K562 (cell line): ENCODE results near the gene PRKCB. TPM values are rescaled to one million over a fixed set of nuclear protein-coding genes. Genes with fewer than 3 reads are reported as not detected.

ENCODE experiments used
- ATAC-seq: fragments of 200-7000 bp; cut with Tn5 transposase; 3 replicates; pipeline ENCODE4 v1.9.1; 2020; ENCODE audit warnings: moderate library complexity
- BruUV-seq: library from RNA; stranded (reverse); fragments of 400-500 nt; replicated peaks from 2 replicates; lab custom pipeline; 2021; lab: Mats Ljungman, UMichigan
- CTCF ChIA-PET: fragments of 300-600 bp; formaldehyde crosslinking; extraction: SDS; loops from one replicate; lab custom pipeline; 2021; ENCODE audit warnings: low intra/inter-chr PET ratio; lab: Yijun Ruan, JAX
- POLR2A ChIA-PET: fragments of 300-600, 350-650 bp; sonication (Branson Sonifier 250); formaldehyde crosslinking; extraction: SDS; loops from one replicate; lab custom pipeline; 2021; ENCODE audit warnings: antibody characterized with exemption, inconsistent platforms; lab: Yijun Ruan, JAX
- DNase-seq, 4 experiments: peaks; one replicate each; pipeline versions ENCODE4 v3.0.0 to v3.0.0-alpha.2; 2011 to 2018; ENCODE audit warnings: low spot score in 3 of 4, mixed read lengths in 3 of 4; ENCODE audit errors: extremely low read depth in 1 of 4
- FAIRE-seq: peaks from 2 replicates; lab custom pipeline; 2011; peaks lifted over from hg19 to GRCh38; lab: Jason Lieb, UNC
- H2AFZ ChIP-seq: 2 replicates; pipeline ENCODE4 v1.6.0; 2011; ENCODE audit warnings: low read depth, low read length, control low read depth, inconsistent platforms
- H3K27ac ChIP-seq: fragments of 200-600 bp; 3 replicates; pipeline ENCODE4 v1.8.0; 2011; ENCODE audit warnings: low read depth, mild to moderate bottlenecking, control low read depth, inconsistent platforms, low read length, moderate library complexity, mixed read lengths; ENCODE audit errors: extremely low read depth
- H3K27me3 ChIP-seq, 2 experiments: fragments of 300-600 bp in 1 of 2; 2 replicates in 1 of 2; 3 replicates in 1 of 2; pipeline versions ENCODE4 v1.6.0 to v1.8.0; 2011; ENCODE audit warnings: inconsistent platforms in 2 of 2, low read length in 2 of 2, mild to moderate bottlenecking in 1 of 2, mixed read lengths in 1 of 2, moderate library complexity in 1 of 2; ENCODE audit not compliant: control insufficient read depth in 2 of 2, insufficient read depth in 2 of 2
- H3K36me3 ChIP-seq: fragments of 300-600 bp; 3 replicates; pipeline ENCODE4 v1.8.0; 2011; ENCODE audit warnings: mild to moderate bottlenecking, low read length, inconsistent platforms; ENCODE audit not compliant: control insufficient read depth, insufficient read depth
- H3K4me1 ChIP-seq, 2 experiments: fragments of 200-600 bp in 1 of 2; replicated peaks in 1 of 2; 2 replicates in 1 of 2; 3 replicates in 1 of 2; pipeline versions ENCODE4 v1.5.1 to v1.8.0; 2011; ENCODE audit warnings: inconsistent platforms in 2 of 2, low read length in 2 of 2, mild to moderate bottlenecking in 1 of 2, mixed read lengths in 1 of 2, moderate library complexity in 1 of 2; ENCODE audit not compliant: control insufficient read depth in 2 of 2, insufficient read depth in 2 of 2
- H3K4me2 ChIP-seq: 2 replicates; pipeline ENCODE4 v1.6.1; 2011; ENCODE audit warnings: low read length, control low read depth, inconsistent platforms, mixed read lengths; ENCODE audit not compliant: insufficient read depth
- H3K4me3 ChIP-seq: fragments of 200-600 bp; sonication (generic), shearing (Covaris generic); 2 replicates; pipeline ENCODE4 v1.5.1; 2016; ENCODE audit warnings: control low read depth, inconsistent platforms
- H3K79me2 ChIP-seq: fragments of 200-600 bp; 3 replicates; pipeline ENCODE4 v1.8.0; 2011; ENCODE audit warnings: low read length, inconsistent platforms; ENCODE audit not compliant: control insufficient read depth, insufficient read depth
- H3K9ac ChIP-seq, 2 experiments: 2 replicates each; pipeline versions ENCODE4 v1.6.0 to v1.6.1; 2011; ENCODE audit warnings: low read depth in 2 of 2, low read length in 2 of 2, control low read depth in 1 of 2, inconsistent platforms in 1 of 2, mild to moderate bottlenecking in 1 of 2, mixed read lengths in 1 of 2; ENCODE audit not compliant: insufficient read depth in 1 of 2
- H3K9me1 ChIP-seq: one replicate; pipeline ENCODE4 v1.6.0; 2011; ENCODE audit warnings: inconsistent platforms, mild to moderate bottlenecking, low read length, moderate library complexity; ENCODE audit not compliant: control insufficient read depth, insufficient read depth
- H3K9me3 ChIP-seq: replicated peaks from 2 replicates; pipeline ENCODE4 v1.5.1; 2011; ENCODE audit warnings: low read depth, low read length, inconsistent platforms; ENCODE audit not compliant: control insufficient read depth, insufficient read depth
- H4K20me1 ChIP-seq: replicated peaks from 2 replicates; pipeline ENCODE4 v1.6.1; 2011; ENCODE audit warnings: low read length, inconsistent platforms, mixed read lengths; ENCODE audit not compliant: control insufficient read depth, insufficient read depth
- E2F4 ChIP-seq: sonication (generic); formaldehyde crosslinking; IDR thresholded peaks from 2 replicates; pipeline ENCODE4 v1.8.0; 2022; ENCODE audit warnings: mild to moderate bottlenecking, low read depth, missing genetic modification reagents
- MCM7 ChIP-seq, 2 experiments: fragments of 450-650 bp; IDR thresholded peaks; 2 replicates each; pipeline ENCODE4 v1.6.1; 2016 to 2018
- PURB ChIP-seq: sonication (generic); formaldehyde crosslinking; IDR thresholded peaks from 2 replicates; pipeline ENCODE4 v1.9.0; 2021; ENCODE audit warnings: low read depth, mild to moderate bottlenecking, missing genetic modification reagents
- STAG1 ChIP-seq: sonication (generic); formaldehyde crosslinking; IDR thresholded peaks from 2 replicates; pipeline ENCODE4 v1.5.0; 2020; ENCODE audit warnings: missing genetic modification reagents, borderline replicate concordance
- TRIM28 ChIP-seq: fragments of 450-650 bp; IDR thresholded peaks from 2 replicates; pipeline ENCODE4 v1.6.1; 2017
- ZBTB40 ChIP-seq, 2 experiments: fragments of 450-650 bp in 1 of 2; sonication (generic) in 1 of 2; formaldehyde crosslinking in 1 of 2; IDR thresholded peaks; 2 replicates each; pipeline versions ENCODE4 v1.7.1 to v1.9.0; 2016 to 2022; ENCODE audit warnings: inconsistent platforms in 1 of 2, mild to moderate bottlenecking in 1 of 2, missing genetic modification reagents in 1 of 2
- ZFPM2 ChIP-seq: fragments of 250-450 bp; sonication (Bioruptor Pico); IDR thresholded peaks from 2 replicates; pipeline ENCODE4 v1.5.1; 2022; ENCODE audit warnings: mild to moderate bottlenecking
- ZNF830 ChIP-seq: fragments of 250-450 bp; sonication (Bioruptor Pico); IDR thresholded peaks from 2 replicates; pipeline ENCODE4 v1.5.0; 2021; ENCODE audit warnings: mild to moderate bottlenecking
- WGBS: fragments of 100-300 bp; shearing (Covaris generic); methylation state at CpG from one replicate; pipeline ENCODE4 v1.1.6; 2016; ENCODE audit warnings: low coverage, mixed read lengths; ENCODE audit not compliant: insufficient coverage; ENCODE audit errors: missing lambda C conversion rate; 5-methylcytosine and 5-hydroxymethylcytosine counted together
- in situ Hi-C: fragments of 300-500 bp; cut with MboI; formaldehyde crosslinking; loops from 4 replicates; pipeline ENCODE4 v1.15.0; 2018; ENCODE audit warnings: inconsistent platforms, mixed read lengths
- intact Hi-C: fragments of 100-400 bp; cut with micrococcal nuclease; formaldehyde crosslinking; loops from 2 replicates; pipeline ENCODE4 v1.14.2; 2022
- polyA plus RNA-seq, 8 experiments: library from polyadenylated mRNA; depleted of rRNA in 4 of 8; stranded (reverse) in 5 of 8; unstranded in 3 of 8; fragments of >200 nt; fragmentation: Nextera tagmentation in 2 of 8; fragmentation: Illumina TruSeq in 1 of 8; extraction: Ambion mirVana in 2 of 8; extraction: Trizol in 1 of 8; gene quantifications; 2 replicates each; pipeline versions ENCODE4 v1.2.1 to v1.2.3, GENCODE V29; 2011 to 2014; ENCODE audit warnings: inconsistent platforms in 1 of 8, missing spikeins in 1 of 8
- total RNA-seq, 7 experiments: library from RNA; depleted of rRNA in 6 of 7; stranded (reverse); fragments of >200 nt in 6 of 7; fragmentation: Illumina TruSeq in 2 of 7; extraction: Trizol in 2 of 7; gene quantifications; 2 replicates each; pipeline versions ENCODE4 v1.2.1 to v1.2.3, GENCODE V29; 2011 to 2021; ENCODE audit warnings: low replicate concordance in 1 of 7

The PRKCB gene
- total and polyA plus RNA-seq, 9 of the 15 experiments (the other 6 are each of a cell fraction or from before 2014, with no cell fraction given), result 49.9 to 276 (median 148) TPM

- TF ChIP-seq ZNF830, result no peak
- no peak for TF ChIP-seq TRIM28
- TF ChIP-seq MCM7 (IDR thresholded peaks at IDR 0.05), result no peak
- no peak for TF ChIP-seq ZFPM2 (CRISPR knock-in tag)
- TF ChIP-seq STAG1 (CRISPR knock-in tag), result peak; percentile 59; the same call in 1 of the 2 replicates
- TF ChIP-seq PURB (CRISPR knock-in tag), result no peak
- TF ChIP-seq, all 486 proteins: peak for 15
These were observed 206.2 kb downstream of the PRKCB start (continued) for GRCh38 chr16:24041834-24042631.

GRCh38 chr16:24044467-24044866 lies 208.7 kb downstream of the PRKCB start:
- DNase-seq (no peak), FAIRE-seq (no peak), ATAC-seq (no peak)
- TF ChIP-seq ZBTB40 (IDR thresholded peaks at IDR 0.05), result peak; percentile 85
- TF ChIP-seq ZBTB40 (CRISPR knock-in tag; IDR thresholded peaks at IDR 0.05), result no peak
- no peak for TF ChIP-seq E2F4 (CRISPR knock-in tag)
- Histone ChIP-seq H3K4me2 (no peak overlapping the region), H3K4me1 (no peaks in the 10 kb centered on the region), H3K9ac (no peak overlapping the region), H3K79me2 (peaks cover 11% of the 10 kb centered on the region; the same call in 1 of the 3 replicates), H3K4me3 (no peak overlapping the region), H3K9me3 (no peaks in the 10 kb centered on the region), H4K20me1 (no peaks in the 10 kb centered on the region; the same call in 1 of the 2 replicates), H3K27ac (no peak overlapping the region), H3K9me1 (no peaks in the 10 kb centered on the region), H3K27me3 (no peaks in the 10 kb centered on the region), H2AFZ (no peak overlapping the region), H3K36me3 (peaks cover 85% of the 10 kb centered on the region)
- no TSS peak for BruUV-seq
- in situ Hi-C loops, result loop anchor here (5.0 kb wide), 1 partner anchor 458 kb away; no protein-coding TSS in a partner anchor
- ChIA-PET CTCF (interaction anchor here (1.1 kb wide), 1 partner anchor 455 kb away, joined by 3 read pairs; no protein-coding TSS in a partner anchor), POLR2A (interaction anchor here (0.6 kb wide), 1 partner anchor 479 kb away, joined by 3 read pairs; no protein-coding TSS in a partner anchor)
- intact Hi-C loops, result loop anchor here (5.0 kb wide), 1 partner anchor 208 kb away; no protein-coding TSS in a partner anchor
- WGBS, result 94% methylated on average over 2 of the region's 2 CpGs
